Erythroblast (primary cell): ENCODE measurements around the gene MYO18A.

Experiments
- DNase-seq, 2 experiments: peaks; one replicate each; lab custom pipeline; 2025; lab: John Stamatoyannopoulos, UW
- GATA1 ChIP-seq: IDR thresholded peaks from 2 replicates; pipeline ENCODE4 v1.6.1; 2011; ENCODE audit warnings: low read depth, mild to moderate bottlenecking, control low read depth, low read length, moderate library complexity
- POLR2A ChIP-seq: IDR thresholded peaks from 2 replicates; pipeline ENCODE4 v1.6.1; 2011; ENCODE audit warnings: mild to moderate bottlenecking, low read length

MYO18A gene

DNA sequence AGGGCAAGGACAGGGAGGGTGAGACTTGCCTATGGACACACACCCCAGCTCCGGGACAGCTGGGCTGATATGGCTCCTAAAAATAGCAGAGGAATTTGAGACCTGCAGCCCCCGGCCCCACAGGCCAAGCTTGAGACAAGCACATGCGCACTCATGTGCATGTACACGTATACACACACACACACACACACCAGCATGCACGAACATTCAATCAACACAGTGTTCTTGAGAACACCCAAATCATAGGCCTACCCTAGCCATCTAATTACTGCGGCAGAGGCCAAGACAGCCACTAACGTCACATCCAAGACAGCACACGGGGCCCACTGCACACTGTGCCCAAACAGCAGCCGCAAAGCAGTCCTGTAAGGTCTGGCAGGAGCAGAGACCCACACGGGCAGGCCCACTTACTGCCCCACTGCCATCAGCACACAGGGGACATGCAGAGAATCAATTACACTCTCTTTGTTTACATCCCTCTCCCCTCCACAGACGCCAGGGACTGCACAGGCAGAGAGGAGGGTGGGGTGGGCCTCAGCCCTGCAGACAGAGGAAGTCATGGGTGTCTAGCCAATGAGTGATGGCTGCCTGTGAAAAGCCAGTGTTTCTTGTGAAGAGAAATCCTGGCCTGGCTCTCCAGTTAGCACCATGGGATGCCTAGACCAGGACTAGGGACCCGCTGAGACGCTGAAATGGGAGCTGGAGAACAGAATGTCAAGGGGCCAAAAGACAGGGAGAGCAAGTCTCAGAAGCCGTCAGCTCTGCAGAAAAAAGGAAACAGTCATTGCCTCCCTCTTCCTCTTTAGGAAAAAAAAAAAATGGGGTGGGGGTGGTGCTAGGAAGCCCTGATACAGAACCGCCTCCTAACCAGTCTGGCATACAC, 39.3 kb downstream of the MYO18A start:
- TF ChIP-seq POLR2A: no peak
- no peak for TF ChIP-seq GATA1
- peak in 1 of 2 experiments; percentile 35 for DNase-seq

GRCh38 chr17:29140051-29140621, 40.1 kb downstream of the MYO18A start:
- no peak for TF ChIP-seq POLR2A
- peak; percentile 68 to 76 for DNase-seq

- TF ChIP-seq GATA1 (no peak), POLR2A (no peak)
- DNase-seq: no peak
Observed at GRCh38 chr17:29138971-29139691, 41.1 kb downstream of the MYO18A start.

DNA sequence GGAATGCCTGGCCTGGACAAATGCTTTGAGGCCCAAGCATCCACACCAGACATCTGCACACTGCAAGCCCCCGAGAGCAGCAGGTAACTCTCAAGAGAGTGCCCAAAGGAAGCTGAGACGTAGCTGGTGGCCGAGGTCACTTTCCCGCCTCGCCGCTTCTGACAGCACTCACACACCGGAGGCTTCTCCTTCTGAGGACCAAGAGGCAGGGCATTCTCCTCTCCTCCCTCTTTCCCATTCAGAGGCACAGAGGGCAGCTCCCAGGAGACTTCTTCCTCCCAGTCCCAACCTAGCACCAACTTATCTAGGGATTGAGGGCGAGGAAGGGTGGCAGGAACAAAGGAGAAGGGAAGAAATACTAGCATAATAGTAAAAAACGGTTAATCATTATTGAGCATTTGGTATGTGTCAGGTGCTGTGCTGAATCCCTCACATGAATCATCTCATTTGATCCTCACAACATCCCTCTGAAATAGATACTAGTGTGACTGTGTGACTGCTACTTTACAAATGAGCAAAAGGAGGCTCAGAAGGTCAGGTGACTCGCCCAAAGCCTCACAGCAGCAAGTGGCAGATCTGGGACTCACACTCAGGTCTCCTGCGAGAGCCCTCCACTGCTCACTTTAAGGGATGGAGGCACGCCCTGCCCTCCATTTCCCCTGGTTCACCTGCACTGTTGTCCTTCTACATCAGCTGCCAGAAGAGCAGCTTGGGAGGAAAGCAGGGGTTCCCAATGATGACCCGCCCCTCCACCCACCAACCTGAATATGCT, 41.8 kb downstream of the MYO18A start:
- no peak for TF ChIP-seq GATA1
- TF ChIP-seq POLR2A: no peak
- DNase-seq: no peak

DNA sequence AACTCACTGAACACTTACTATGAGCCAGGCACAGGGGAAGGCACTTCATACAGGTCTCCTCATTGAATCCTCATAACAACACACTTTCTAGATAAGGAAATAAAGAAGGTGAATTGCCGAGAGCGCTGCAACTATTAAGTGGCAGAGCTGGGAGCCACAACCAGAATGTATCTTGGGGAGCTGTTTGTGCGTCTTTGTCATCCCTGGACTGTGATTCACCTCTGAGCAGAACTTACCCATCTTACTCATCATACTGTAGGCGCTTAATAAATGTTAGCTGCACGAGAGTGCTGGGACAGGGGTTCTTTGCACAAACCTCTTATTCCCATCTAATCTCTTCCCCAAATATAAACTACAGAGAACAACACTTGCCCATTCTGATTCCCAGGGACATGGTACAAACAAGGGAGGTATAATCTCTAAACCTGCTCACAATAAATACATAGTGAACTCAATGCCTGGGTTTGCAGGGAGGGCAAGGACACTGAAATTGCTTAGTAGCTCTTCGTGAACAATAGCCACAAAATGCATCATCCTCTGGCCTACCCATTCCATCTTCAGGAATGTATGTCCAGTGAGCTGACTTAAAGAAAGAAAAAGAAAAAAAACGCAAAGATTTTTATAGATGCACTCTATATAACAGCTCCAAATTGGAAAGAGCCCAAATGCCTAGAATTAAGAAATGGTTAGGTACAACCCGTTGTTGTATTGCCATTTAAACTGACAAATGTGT, 43.0 kb downstream of the MYO18A start:
- TF ChIP-seq GATA1: no peak
- TF ChIP-seq POLR2A: no peak
- no peak for DNase-seq

DNA sequence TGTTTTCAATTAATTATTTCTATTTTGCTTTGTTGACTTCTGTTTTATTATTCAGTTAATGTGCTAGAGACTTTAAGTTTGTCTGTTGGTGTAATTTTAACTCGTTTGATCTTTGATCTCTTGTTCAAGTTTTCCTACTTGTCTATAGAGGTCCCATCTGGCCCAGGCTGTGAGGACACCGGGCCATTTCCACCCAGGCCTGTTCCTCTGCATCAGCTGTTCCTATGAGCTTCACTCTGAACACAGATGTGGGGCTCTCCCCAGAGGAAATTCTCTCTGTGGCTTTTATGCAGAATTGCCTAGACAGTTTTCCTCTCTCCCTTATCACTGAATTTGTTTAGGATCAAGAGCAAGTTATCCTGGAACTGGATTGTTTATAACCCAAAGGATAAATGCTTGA, 44.7 kb downstream of the MYO18A start:
- DNase-seq: no peak
- TF ChIP-seq POLR2A (no peak), GATA1 (no peak)

- DNase-seq: no peak
- TF ChIP-seq GATA1: no peak
- TF ChIP-seq POLR2A: no peak
Observed at GRCh38 chr17:29133121-29133713, 47.0 kb downstream of the MYO18A start.

DNA sequence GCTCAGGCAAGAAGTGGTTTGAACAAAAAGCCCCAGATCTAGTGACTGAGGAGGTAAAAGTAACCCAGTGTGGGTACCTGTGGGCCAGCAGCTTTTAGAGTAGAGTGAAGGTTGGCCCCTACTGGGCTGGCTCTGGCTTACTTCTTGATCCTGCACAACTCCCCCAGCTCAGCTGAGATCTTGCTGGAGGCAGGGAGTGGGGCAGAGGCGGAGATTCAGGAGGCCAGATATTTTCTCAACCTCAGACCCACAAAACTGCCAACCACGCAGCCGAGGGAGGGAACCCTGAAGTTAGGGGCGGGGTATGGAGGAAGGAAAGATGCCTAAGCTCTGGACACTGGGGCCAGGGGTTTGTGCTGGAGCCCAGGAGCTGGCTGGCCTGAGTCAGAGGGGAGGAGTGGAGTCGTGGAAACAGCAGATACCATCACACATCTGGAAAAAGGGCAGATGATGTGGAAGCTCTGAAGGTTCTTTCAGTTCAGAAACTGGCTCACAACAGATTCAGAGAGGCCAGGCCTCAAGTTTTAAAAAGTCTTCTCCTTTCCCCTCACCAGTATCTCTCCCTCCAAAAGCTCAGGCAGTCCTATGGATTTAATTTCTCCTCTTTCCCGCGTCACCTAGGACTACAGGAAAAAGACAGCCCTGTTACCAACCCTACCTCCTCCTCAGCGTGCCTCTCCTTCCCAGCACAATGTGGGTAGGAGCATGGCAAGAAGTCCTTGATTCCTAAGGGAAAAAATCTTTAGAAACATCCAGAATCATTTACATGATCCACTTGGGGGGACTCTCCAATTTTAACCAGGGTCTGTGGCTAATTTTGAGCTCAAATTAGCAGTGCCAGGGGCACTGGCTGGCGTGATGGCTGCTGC, 48.1 kb downstream of the MYO18A start:
- TF ChIP-seq POLR2A: no peak
- no peak for TF ChIP-seq GATA1
- DNase-seq: no peak

DNA sequence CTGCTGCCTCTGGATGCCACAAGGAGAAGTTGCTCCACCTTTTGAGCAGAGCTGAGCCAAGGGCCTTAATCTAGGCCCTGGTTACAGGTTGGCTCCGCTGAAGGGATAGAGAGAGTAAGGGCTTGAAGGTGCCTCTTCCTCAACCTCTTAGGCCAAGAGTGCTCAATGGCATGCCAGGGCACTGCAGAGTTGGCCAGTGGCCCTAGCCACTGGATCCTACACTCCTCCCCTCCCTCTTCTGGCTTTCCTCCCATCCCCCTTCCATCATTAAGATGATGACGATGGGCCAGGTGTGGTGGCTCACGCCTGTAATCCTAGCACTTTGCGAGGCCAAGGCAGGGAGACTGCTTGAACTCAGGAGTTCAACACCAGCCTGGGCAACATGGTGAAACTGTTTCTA, 50.5 kb downstream of the MYO18A start:
- TF ChIP-seq POLR2A (no peak), GATA1 (no peak)
- no peak for DNase-seq

- TF ChIP-seq POLR2A (no peak), GATA1 (no peak)
- no peak for DNase-seq
Observed at GRCh38 chr17:29127840-29128239, 52.4 kb downstream of the MYO18A start.

GRCh38 chr17:29126268-29126930, 53.8 kb downstream of the MYO18A start:
- TF ChIP-seq POLR2A (no peak), GATA1 (no peak)
- DNase-seq: no peak
